Sigmoid colon (tissue), 7 donors: ENCODE results near the gene ME3. TPM values are rescaled to one million over a fixed set of nuclear protein-coding genes. Genes with fewer than 3 reads are reported as not detected.
"Not testable (repeated sequence)": the region's sequence is repeated elsewhere in the genome, so short reads cannot be mapped to it uniquely, and the experiment has no call there.

Source experiments
- DNase-seq: peaks from one replicate; pipeline ENCODE4 v3.0.0-alpha.2; 2019
- H3K27ac ChIP-seq, 4 donors: fragments of 200-600 bp; sonication (generic); one replicate each; pipeline ENCODE4 v1.5.1; 2016 to 2019; ENCODE audit warnings: mild to moderate bottlenecking in 1 of 4
- H3K27me3 ChIP-seq, 3 donors: fragments of 200-600 bp; sonication (generic); one replicate each; pipeline ENCODE4 v1.5.1; 2019; ENCODE audit warnings: mild to moderate bottlenecking in 1 of 3
- H3K36me3 ChIP-seq, 4 donors: fragments of 200-600 bp; sonication (generic); one replicate each; pipeline ENCODE4 v1.5.1; 2016 to 2019
- H3K4me1 ChIP-seq, 4 donors: fragments of 200-600 bp; sonication (generic); one replicate each; pipeline ENCODE4 v1.5.1; 2017 to 2019
- H3K4me3 ChIP-seq, 4 donors: fragments of 200-600 bp; sonication (generic); one replicate each; pipeline ENCODE4 v1.5.1; 2017 to 2019; ENCODE audit warnings: mild to moderate bottlenecking in 2 of 4, moderate library complexity in 1 of 4
- H3K9me3 ChIP-seq, 4 donors: fragments of 200-600 bp in 3 of 4; sonication (generic) in 3 of 4; one replicate each; pipeline versions ENCODE4 v1.5.1 to v1.6.1; 2013 to 2019
- CTCF ChIP-seq, 4 experiments: fragments of 450-650 bp in 3 of 4; fragments of 200-600 bp in 1 of 4; IDR thresholded peaks; one replicate each; pipeline ENCODE4 v1.5.1; 2016 to 2019; ENCODE audit warnings: antibody characterized with exemption in 4 of 4, mild to moderate bottlenecking in 3 of 4, moderate library complexity in 2 of 4
- EP300 ChIP-seq, 4 donors: sonication (generic); formaldehyde crosslinking; IDR thresholded peaks; one replicate each; pipeline ENCODE4 v1.6.1; 2017; ENCODE audit warnings: antibody characterized with exemption in 4 of 4
- POLR2A ChIP-seq, 2 donors: fragments of 450-650 bp; IDR thresholded peaks; one replicate each; pipeline ENCODE4 v1.6.1; 2016; ENCODE audit warnings: antibody characterized with exemption in 2 of 2, mild to moderate bottlenecking in 2 of 2, moderate library complexity in 2 of 2
- POLR2AphosphoS5 ChIP-seq, 4 donors: sonication (generic); formaldehyde crosslinking; IDR thresholded peaks; one replicate each; pipeline ENCODE4 v1.6.1; 2017; ENCODE audit warnings: antibody characterized with exemption in 4 of 4
- WGBS, 2 donors: extraction: QIAGEN DNeasy Blood & Tissue Kit; methylation state at CpG; one replicate each; pipeline ENCODE4 v1.1.7; 2013; 5-methylcytosine and 5-hydroxymethylcytosine counted together
- intact Hi-C: fragments of 100-400 bp; cut with DNase I; formaldehyde crosslinking; loops from one replicate; pipeline ENCODE4 v1.15.1; 2023
- polyA plus RNA-seq, 3 donors: library from polyadenylated mRNA; stranded (reverse); fragments of 200-250 nt; gene quantifications; one replicate each; pipeline ENCODE4 v1.2.3, GENCODE V29; 2013
- total RNA-seq, 4 donors: library from RNA; depleted of rRNA; stranded (reverse); fragments of >200 nt; gene quantifications; one replicate each; pipeline ENCODE4 v1.1.0, GENCODE V29; 2016
- donor health status: healthy with polysubstance abuse.
- donor health status: Bipolar disorder and iron deficiency.
- donor health status: healthy.

The ME3 gene
- total and polyA plus RNA-seq, 7 donors: 7.8 to 53.2 (median 25.5) TPM

GRCh38 chr11:86663291-86663690 lies 9.1 kb downstream of the ME3 start:
- Histone ChIP-seq H3K4me3 (no peak overlapping the region), H3K27me3 (no peaks in the 10 kb centered on the region), H3K36me3 (no peaks in the 10 kb centered on the region), H3K9me3 (no peaks in the 10 kb centered on the region), H3K27ac (peak overlapping the region in 3 of 4 donors; percentile 40 to 73 (median 69)), H3K4me1 (peaks cover 0 to 45% (median 31%) of the 10 kb centered on the region in 4 donors)
- 87 to 92% methylated on average over 3 of the region's 3 CpGs for WGBS, 2 donors
- DNase-seq: no peak
- intact Hi-C loops: no loop called here
- no peak for TF ChIP-seq EP300 (IDR thresholded peaks at IDR 0.05)
- no peak for TF ChIP-seq CTCF (IDR thresholded peaks at IDR 0.05)
- no peak for TF ChIP-seq POLR2AphosphoS5 (IDR thresholded peaks at IDR 0.05)
- TF ChIP-seq POLR2A (IDR thresholded peaks at IDR 0.05): no peak

DNA sequence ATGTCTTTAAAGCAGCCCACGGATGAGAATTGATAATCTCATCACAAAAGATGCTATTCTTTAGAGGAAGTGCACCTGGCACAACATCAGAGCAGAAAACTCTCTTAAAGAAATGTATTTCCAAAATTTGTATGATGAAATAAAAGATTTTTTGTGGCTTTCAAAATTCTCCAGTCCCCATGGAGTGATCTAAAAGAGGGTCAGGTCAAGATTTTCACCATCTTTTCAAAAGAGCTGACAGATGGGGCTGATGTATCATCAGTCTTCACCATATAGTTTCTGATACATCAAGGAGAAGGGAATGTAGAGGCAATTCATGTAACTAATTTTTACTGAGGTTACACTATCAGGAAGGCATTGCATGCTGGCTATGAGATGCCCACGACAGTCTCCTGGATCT lies 11.7 kb downstream of the ME3 start:
- 87 to 90% methylated on average over 2 of the region's 2 CpGs for WGBS, 2 donors
- Histone ChIP-seq H3K9me3 (no peaks in the 10 kb centered on the region), H3K27me3 (no peaks in the 10 kb centered on the region), H3K4me3 (no peak overlapping the region), H3K36me3 (no peaks in the 10 kb centered on the region), H3K4me1 (peaks cover 0 to 44% (median 28%) of the 10 kb centered on the region in 4 donors), H3K27ac (no peak overlapping the region)
- no peak for DNase-seq
- TF ChIP-seq CTCF (IDR thresholded peaks at IDR 0.05) (no peak), POLR2AphosphoS5 (IDR thresholded peaks at IDR 0.05) (no peak), POLR2A (IDR thresholded peaks at IDR 0.05) (no peak), EP300 (IDR thresholded peaks at IDR 0.05) (no peak)
- intact Hi-C loops: no loop called here

GRCh38 chr11:86660088-86660487 lies 12.3 kb downstream of the ME3 start:
- Histone ChIP-seq H3K27ac (no peak overlapping the region), H3K27me3 (no peaks in the 10 kb centered on the region), H3K4me3 (no peak overlapping the region), H3K4me1 (peaks cover 0 to 42% (median 28%) of the 10 kb centered on the region in 4 donors), H3K9me3 (no peaks in the 10 kb centered on the region), H3K36me3 (no peaks in the 10 kb centered on the region)
- intact Hi-C loops: no loop called here
- DNase-seq: no peak
- TF ChIP-seq POLR2AphosphoS5 (IDR thresholded peaks at IDR 0.05) (no peak), POLR2A (IDR thresholded peaks at IDR 0.05) (no peak), EP300 (IDR thresholded peaks at IDR 0.05) (no peak), CTCF (IDR thresholded peaks at IDR 0.05) (no peak)
- 83 to 86% methylated on average over 2 of the region's 2 CpGs for WGBS, 2 donors

- Histone ChIP-seq H3K4me3 (no peak overlapping the region), H3K9me3 (no peaks in the 10 kb centered on the region), H3K36me3 (no peaks in the 10 kb centered on the region), H3K27me3 (no peaks in the 10 kb centered on the region), H3K27ac (no peak overlapping the region), H3K4me1 (peaks cover 0 to 26% (median 16%) of the 10 kb centered on the region in 4 donors)
- no peak for DNase-seq
- WGBS, 2 donors: 76 to 93% methylated on average over 1 of the region's 1 CpG
- intact Hi-C loops: no loop called here
- no peak for TF ChIP-seq CTCF (IDR thresholded peaks at IDR 0.05)
- no peak for TF ChIP-seq EP300 (IDR thresholded peaks at IDR 0.05)
- TF ChIP-seq POLR2A (IDR thresholded peaks at IDR 0.05): no peak
- no peak for TF ChIP-seq POLR2AphosphoS5 (IDR thresholded peaks at IDR 0.05)
Observed at GRCh38 chr11:86658534-86658933, 13.9 kb downstream of the ME3 start.

GRCh38 chr11:86645212-86645611 lies 27.2 kb downstream of the ME3 start:
- intact Hi-C loops: not testable (repeated sequence)

More at GRCh38 chr11:86645212-86645611, 27.2 kb downstream of the ME3 start:
- not testable (repeated sequence) for H3K27ac ChIP-seq, H3K4me1 ChIP-seq, DNase-seq, H3K36me3 ChIP-seq, H3K9me3 ChIP-seq, H3K4me3 ChIP-seq, H3K27me3 ChIP-seq
- 59 to 63% methylated on average over 3 of the region's 3 CpGs for WGBS, 2 donors
